ENCODE results near the gene GUCA1A. TPM values are rescaled to one million over a fixed set of nuclear protein-coding genes. Genes with fewer than 3 reads are reported as not detected.

Gene GUCA1A
- total RNA-seq, 1 donor from 2014 or later: not detected

GRCh38 chr6:42171813-42172581 is 1.2 kb upstream of the GUCA1A start:
- H3K36me3 Mint-ChIP-seq (ENCODE audit: unreplicated experiment): no peaks in the 10 kb centered on the region
- no peaks in the 10 kb centered on the region for H3K4me1 Mint-ChIP-seq (ENCODE audit: unreplicated experiment)
- no peak for DNase-seq (ENCODE audit: extremely low spot score, unreplicated experiment)
- peaks cover 3% of the 10 kb centered on the region for H3K27me3 Mint-ChIP-seq (ENCODE audit: unreplicated experiment)
- no peaks in the 10 kb centered on the region for H3K9me3 Mint-ChIP-seq (ENCODE audit: unreplicated experiment)
- no peak for TF ChIP-seq CTCF (IDR thresholded peaks at IDR 0.05)
- no peak overlapping the region for H3K27ac Mint-ChIP-seq (ENCODE audit: unreplicated experiment)
- H3K4me3 Mint-ChIP-seq (ENCODE audit: unreplicated experiment): no peak overlapping the region

DNA sequence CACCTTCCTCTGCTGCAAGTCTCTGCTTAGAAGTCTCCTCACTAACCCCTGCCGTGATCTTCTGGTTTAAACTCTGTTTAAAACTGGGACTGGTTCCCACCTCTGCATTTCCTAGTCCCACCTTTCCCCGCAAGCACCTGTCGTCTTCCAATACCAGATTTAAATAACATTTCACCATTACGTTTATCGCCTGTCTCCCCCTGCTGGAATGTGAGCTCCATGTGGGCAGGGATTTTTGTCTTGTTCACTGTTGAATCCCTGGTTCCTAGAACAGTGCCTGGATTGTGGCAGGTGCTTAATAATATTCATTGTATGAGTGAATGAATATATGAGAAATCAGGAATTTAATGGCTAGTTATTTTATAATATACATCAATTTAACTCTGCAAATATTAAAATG is 2.7 kb downstream of the GUCA1A start:
- no peaks in the 10 kb centered on the region for H3K4me1 Mint-ChIP-seq (ENCODE audit: unreplicated experiment)
- no peak overlapping the region for H3K4me3 Mint-ChIP-seq (ENCODE audit: unreplicated experiment)
- no peak overlapping the region for H3K27ac Mint-ChIP-seq (ENCODE audit: unreplicated experiment)
- no peaks in the 10 kb centered on the region for H3K36me3 Mint-ChIP-seq (ENCODE audit: unreplicated experiment)
- H3K9me3 Mint-ChIP-seq (ENCODE audit: unreplicated experiment): no peaks in the 10 kb centered on the region
- TF ChIP-seq CTCF (IDR thresholded peaks at IDR 0.05): peak; percentile 40
- peaks cover 4% of the 10 kb centered on the region for H3K27me3 Mint-ChIP-seq (ENCODE audit: unreplicated experiment)
- no peak for DNase-seq (ENCODE audit: extremely low spot score, unreplicated experiment)

- H3K36me3 Mint-ChIP-seq (ENCODE audit: unreplicated experiment): no peaks in the 10 kb centered on the region
These were observed 3.8 kb downstream of the GUCA1A start for GRCh38 chr6:42176981-42177380.

DNA sequence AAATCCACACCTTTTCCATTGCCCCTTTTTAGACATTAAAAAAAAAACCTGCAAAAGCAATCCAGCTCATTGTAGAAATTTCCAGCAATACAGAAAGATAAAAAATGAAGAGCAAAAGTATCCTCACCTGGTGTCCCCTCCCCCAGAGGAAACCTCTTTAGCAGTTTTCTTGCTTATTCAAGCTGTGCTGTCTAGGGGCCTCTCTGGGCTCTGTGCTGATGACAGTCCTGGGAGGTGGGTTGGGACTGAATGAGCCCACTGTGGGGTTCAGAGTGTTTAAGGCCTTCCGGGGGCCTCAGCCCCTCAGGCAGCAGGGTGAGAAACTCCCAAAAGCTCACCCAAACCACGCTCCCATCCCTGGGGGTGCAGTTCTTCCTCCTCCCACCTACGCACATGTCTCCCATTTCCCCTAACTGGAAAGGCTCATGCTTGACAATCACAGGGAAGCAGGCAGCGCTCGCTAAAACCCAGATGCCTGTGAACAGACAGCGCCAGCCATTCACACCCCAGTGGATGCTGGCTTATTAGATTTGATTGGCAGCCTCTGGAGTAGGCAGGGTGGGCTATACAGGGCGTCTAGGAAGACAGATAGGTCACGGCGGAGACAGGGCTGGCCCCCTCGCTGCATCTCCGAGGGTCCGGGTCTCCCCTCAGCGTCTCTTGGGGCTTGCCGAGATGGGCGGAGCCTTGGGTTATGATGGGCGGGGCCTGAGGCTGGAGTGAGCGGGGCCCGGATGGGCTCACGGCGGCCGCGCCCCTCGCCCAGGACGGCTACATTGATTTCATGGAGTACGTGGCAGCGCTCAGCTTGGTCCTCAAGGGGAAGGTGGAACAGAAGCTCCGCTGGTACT is 4.6 kb downstream of the GUCA1A start:
- Mint-ChIP-seq H3K9me3 (ENCODE audit: unreplicated experiment) (no peaks in the 10 kb centered on the region), H3K4me1 (ENCODE audit: unreplicated experiment) (no peaks in the 10 kb centered on the region), H3K4me3 (ENCODE audit: unreplicated experiment) (no peak overlapping the region), H3K36me3 (ENCODE audit: unreplicated experiment) (no peaks in the 10 kb centered on the region), H3K27ac (ENCODE audit: unreplicated experiment) (no peak overlapping the region), H3K27me3 (ENCODE audit: unreplicated experiment) (peaks cover 4% of the 10 kb centered on the region)
- DNase-seq (ENCODE audit: extremely low spot score, unreplicated experiment): no peak
- no peak for TF ChIP-seq CTCF (IDR thresholded peaks at IDR 0.05)

More at GRCh38 chr6:42176981-42177380, 3.8 kb downstream of the GUCA1A start:
- Mint-ChIP-seq H3K27ac (ENCODE audit: unreplicated experiment) (no peak overlapping the region), H3K4me1 (ENCODE audit: unreplicated experiment) (no peaks in the 10 kb centered on the region), H3K27me3 (ENCODE audit: unreplicated experiment) (peaks cover 4% of the 10 kb centered on the region), H3K4me3 (ENCODE audit: unreplicated experiment) (no peak overlapping the region), H3K9me3 (ENCODE audit: unreplicated experiment) (no peaks in the 10 kb centered on the region)
- no peak for DNase-seq (ENCODE audit: extremely low spot score, unreplicated experiment)
- TF ChIP-seq CTCF (IDR thresholded peaks at IDR 0.05): no peak

All from osteocyte (in vitro differentiated cells).